H1 (cell line): ENCODE measurements around the gene NBEA.

Experiments
- CTCF ChIP-seq, 3 experiments: IDR thresholded peaks; 1 replicate in 2 of 3; 2 replicates in 1 of 3; pipeline versions ENCODE4 v1.5.1 to v1.6.1; 2011; ENCODE audit warnings: low read length in 3 of 3, mild to moderate bottlenecking in 3 of 3, inconsistent platforms in 2 of 3, low read depth in 1 of 3, moderate library complexity in 1 of 3; ENCODE audit not compliant: insufficient read depth in 1 of 3; ENCODE audit errors: control extremely low read depth in 1 of 3
- RFX5 ChIP-seq: IDR thresholded peaks from 2 replicates; pipeline ENCODE4 v1.6.1; 2011; ENCODE audit warnings: low read depth, low read length, improper control_type of control experiment, borderline replicate concordance
- RXRA ChIP-seq: IDR thresholded peaks from 2 replicates; pipeline ENCODE4 v1.6.1; 2011; ENCODE audit warnings: low read depth, mild to moderate bottlenecking, low read length, moderate library complexity; ENCODE audit not compliant: insufficient read depth

- TF ChIP-seq RFX5: no peak
- TF ChIP-seq RXRA: no peak
- TF ChIP-seq CTCF (IDR thresholded peaks at IDR 0.05; ENCODE audit: control extremely low read depth in 1 of 3, insufficient read depth in 1 of 3, low read depth in 1 of 3, low read length in 3 of 3): no peak
Observed at GRCh38 chr13:35379663-35380062, 437.6 kb downstream of the NBEA start.
